Brain microvascular endothelial cell (primary cell): ENCODE results near the gene THPO.
A peak's percentile ranks its signal among the peaks of the same experiment; 100 is the strongest.

Experiments used
- DNase-seq: peaks from one replicate; pipeline ENCODE4 v3.0.0-alpha.2; 2020
- H3K27ac ChIP-seq: fragments of 250-450 bp; sonication (Bioruptor Pico); 2 replicates; pipeline ENCODE4 v1.5.1; 2020; ENCODE audit warnings: mild to moderate bottlenecking, moderate library complexity
- H3K27me3 ChIP-seq: fragments of 250-450 bp; sonication (Bioruptor Pico); replicated peaks from 2 replicates; pipeline ENCODE4 v1.5.1; 2020; ENCODE audit warnings: mild to moderate bottlenecking
- H3K36me3 ChIP-seq: fragments of 250-450 bp; sonication (Bioruptor Pico); replicated peaks from 2 replicates; pipeline ENCODE4 v1.5.1; 2020; ENCODE audit warnings: mild to moderate bottlenecking
- H3K4me3 ChIP-seq: 2 replicates; pipeline ENCODE4 v1.5.1; 2011; ENCODE audit warnings: low read depth, mild to moderate bottlenecking, control low read depth, low read length, moderate library complexity
- in situ Hi-C: cut with HindIII; loops from 2 replicates; pipeline ENCODE4 v1.10.0; 2017; ENCODE audit warnings: low sequenced_read_pairs, low pct_ligation_motif_present
- TF ChIP-seq, protein P1 (sequence below): IDR thresholded peaks from 2 replicates; pipeline ENCODE4 v1.5.1; 2011; ENCODE audit warnings: low read depth, mild to moderate bottlenecking, moderate library complexity, low read length, control low read depth, inconsistent platforms; ENCODE audit errors: missing control alignments

Gene THPO

DNA sequence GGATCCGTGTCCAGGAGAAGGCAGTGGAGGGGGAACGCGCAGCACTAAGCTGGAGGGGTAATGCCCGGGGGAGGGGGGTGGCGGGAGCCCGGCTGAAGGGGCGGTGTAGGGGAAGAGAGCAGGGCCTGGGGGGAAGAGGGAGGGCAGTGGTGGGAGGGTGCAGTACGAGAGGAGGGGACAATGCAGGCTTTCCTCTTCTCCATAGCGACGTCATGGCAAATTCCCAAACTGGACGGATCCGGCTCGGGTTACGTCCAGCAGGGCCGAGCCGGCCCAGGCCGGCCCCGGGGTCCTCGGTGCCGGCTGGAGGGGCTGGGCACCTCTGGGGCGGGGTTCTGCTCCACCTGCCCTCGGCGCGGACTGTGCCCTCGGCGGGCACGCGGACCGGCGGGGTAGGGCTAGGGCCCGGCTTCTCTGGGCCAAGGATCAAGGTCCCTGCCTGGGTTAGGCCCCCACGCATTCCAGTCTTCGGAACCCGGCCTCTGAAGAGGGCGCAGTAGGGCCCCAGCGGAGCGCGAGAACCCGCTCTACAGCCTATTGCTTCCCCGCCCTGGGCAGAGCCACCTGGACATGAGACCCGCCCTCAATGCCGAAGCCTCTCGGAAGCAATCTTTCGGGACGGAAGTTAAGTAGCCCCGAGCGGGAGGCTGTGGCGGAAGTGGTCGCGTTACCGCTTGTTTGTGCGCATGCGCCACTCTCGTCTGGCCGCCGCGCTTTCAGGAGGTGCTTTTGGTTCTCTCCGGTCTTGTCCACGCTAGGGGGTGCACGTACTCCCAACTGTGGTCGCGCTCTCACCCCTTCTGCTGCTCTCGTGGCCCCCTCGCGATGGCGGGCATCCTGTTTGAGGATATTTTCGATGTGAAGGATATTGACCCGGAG, 15.1 kb downstream of the THPO start:
- in situ Hi-C loops, result loop anchor here (25.0 kb wide), 1 partner anchor 174 kb away; no protein-coding TSS in a partner anchor
- peak; percentile 96 for DNase-seq
- H3K27me3 ChIP-seq, result no peaks in the 10 kb centered on the region
- peak overlapping the region; percentile 98 for H3K27ac ChIP-seq
- peaks cover 10% of the 10 kb centered on the region for H3K36me3 ChIP-seq
- TF ChIP-seq, protein P1, sequence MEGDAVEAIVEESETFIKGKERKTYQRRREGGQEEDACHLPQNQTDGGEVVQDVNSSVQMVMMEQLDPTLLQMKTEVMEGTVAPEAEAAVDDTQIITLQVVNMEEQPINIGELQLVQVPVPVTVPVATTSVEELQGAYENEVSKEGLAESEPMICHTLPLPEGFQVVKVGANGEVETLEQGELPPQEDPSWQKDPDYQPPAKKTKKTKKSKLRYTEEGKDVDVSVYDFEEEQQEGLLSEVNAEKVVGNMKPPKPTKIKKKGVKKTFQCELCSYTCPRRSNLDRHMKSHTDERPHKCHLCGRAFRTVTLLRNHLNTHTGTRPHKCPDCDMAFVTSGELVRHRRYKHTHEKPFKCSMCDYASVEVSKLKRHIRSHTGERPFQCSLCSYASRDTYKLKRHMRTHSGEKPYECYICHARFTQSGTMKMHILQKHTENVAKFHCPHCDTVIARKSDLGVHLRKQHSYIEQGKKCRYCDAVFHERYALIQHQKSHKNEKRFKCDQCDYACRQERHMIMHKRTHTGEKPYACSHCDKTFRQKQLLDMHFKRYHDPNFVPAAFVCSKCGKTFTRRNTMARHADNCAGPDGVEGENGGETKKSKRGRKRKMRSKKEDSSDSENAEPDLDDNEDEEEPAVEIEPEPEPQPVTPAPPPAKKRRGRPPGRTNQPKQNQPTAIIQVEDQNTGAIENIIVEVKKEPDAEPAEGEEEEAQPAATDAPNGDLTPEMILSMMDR, result peak; percentile 78
- peak overlapping the region; percentile 82 for H3K4me3 ChIP-seq

DNA sequence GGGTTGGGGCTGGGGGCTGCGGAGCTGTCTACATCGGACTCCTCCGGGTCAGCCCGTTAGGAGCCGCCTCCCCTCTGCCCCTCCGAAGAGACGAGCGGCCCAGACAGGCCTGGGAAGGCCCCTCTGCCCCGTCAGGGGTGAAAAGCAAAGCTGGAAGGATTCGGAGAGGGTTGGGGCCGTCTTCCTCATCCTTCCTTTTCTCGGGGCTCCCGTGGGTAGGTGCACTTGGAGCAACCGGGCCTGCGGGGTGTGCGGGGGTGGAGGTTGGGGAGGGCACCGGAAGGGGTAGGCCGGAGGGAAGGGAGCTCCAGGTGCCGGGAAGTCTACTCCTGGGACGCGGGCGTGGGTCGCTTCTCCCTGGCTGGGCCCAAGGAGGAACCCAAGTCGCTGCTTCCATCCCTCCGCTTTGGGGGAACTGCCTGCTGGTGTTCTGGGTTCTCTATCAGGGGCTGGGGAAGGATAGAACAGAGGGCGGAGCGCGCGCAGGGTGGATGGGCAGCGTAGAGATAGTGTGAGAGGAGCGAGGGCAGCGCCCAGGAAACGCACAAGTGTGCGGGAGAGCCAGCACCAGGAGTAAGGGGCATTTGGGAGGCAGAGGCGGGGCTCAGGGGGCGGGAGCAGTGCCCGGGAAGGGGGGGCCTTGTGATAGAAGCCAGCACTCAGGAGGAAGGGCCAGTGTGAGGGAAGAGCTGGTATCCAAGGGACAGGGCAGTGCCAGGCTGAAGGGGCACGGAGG, 15.9 kb downstream of the THPO start:
- H3K27me3 ChIP-seq, result no peaks in the 10 kb centered on the region
- H3K27ac ChIP-seq, result peak overlapping the region; percentile 98
- H3K36me3 ChIP-seq, result peaks cover 9% of the 10 kb centered on the region
- in situ Hi-C loops, result loop anchor here (25.0 kb wide), 1 partner anchor 175 kb away; no protein-coding TSS in a partner anchor
- DNase-seq, result peak; percentile 34
- TF ChIP-seq, protein P1, result no peak
- H3K4me3 ChIP-seq, result peak overlapping the region; percentile 82

DNA sequence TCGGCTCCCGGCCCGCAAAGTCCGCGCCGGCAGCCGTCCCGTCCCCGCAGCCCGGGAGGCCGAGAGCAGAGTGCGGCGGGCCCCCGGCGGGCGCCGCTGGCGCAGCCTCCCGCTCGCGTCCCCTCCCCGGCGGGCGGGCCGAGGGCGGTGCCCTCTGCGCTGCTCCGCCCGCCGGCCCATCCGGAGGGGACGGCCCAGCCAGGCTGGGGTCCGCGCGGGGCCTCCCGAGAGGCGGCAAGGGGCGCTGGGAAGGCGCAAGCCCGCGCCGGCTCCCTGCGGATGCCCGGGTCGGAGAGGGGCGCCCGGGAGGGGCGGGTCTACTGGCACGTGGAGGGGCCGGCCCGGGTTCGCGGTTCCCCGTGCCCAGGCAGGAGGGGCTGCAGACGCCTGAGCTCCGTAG, 16.5 kb downstream of the THPO start, which contains the start of the genes CLCN2 and POLR2H:
CLCN2 (minus strand) TSS at position 74 of the 400 bp plus-strand sequence. CDS start 126 bp downstream, outside the sequence.
POLR2H (plus strand) TSS at position 179 of the 400 bp plus-strand sequence. CDS start 1,783 bp downstream, outside the sequence.
- Histone ChIP-seq H3K36me3 (peaks cover 4% of the 10 kb centered on the region), H3K27ac (peak within 1 kb of the TSS; percentile 98), H3K4me3 (peak within 1 kb of the TSS; percentile 82), H3K27me3 (no peaks in the 10 kb centered on the region)
- TF ChIP-seq, protein P1, result no peak
- in situ Hi-C loops, result loop anchor here (25.0 kb wide), 1 partner anchor 176 kb away; no protein-coding TSS in a partner anchor
- DNase-seq, result no peak

DNA sequence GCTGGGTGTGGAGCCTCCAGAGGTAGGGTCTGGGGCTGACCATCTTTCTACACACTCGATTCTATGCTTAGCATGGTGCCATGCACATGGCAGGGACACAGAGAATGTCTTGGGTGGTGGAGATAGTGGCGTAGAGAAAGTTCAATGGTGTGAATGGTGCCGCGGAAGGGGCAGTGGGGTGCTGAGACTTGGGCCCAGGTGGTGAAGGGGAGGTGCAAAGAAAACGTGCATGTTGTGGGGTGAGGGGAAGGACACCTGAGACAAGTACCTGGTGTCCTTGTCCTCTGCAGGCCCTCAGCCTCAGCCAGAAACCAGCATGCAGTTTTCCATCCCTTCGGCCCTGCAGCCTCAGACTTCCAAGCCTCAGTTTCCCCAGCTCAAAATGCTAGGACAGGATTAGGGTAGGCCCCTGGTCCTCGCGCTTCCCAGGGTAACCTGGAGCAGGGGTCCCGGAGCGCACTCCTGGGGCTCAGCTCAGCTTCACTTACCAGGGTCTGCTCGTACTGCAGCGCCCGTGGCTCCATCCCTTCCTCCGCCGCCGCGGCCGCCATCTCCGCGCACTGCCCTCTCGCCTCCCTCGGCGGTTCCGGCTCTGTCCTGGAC, 17.0 kb downstream of the THPO start:
- TF ChIP-seq, protein P1, result no peak
- Histone ChIP-seq H3K27me3 (no peaks in the 10 kb centered on the region), H3K36me3 (peaks cover 1% of the 10 kb centered on the region), H3K27ac (no peak overlapping the region), H3K4me3 (peak overlapping the region; percentile 82)
- no peak for DNase-seq
- in situ Hi-C loops, result loop anchor here (25.0 kb wide), 1 partner anchor 176 kb away; no protein-coding TSS in a partner anchor

DNA sequence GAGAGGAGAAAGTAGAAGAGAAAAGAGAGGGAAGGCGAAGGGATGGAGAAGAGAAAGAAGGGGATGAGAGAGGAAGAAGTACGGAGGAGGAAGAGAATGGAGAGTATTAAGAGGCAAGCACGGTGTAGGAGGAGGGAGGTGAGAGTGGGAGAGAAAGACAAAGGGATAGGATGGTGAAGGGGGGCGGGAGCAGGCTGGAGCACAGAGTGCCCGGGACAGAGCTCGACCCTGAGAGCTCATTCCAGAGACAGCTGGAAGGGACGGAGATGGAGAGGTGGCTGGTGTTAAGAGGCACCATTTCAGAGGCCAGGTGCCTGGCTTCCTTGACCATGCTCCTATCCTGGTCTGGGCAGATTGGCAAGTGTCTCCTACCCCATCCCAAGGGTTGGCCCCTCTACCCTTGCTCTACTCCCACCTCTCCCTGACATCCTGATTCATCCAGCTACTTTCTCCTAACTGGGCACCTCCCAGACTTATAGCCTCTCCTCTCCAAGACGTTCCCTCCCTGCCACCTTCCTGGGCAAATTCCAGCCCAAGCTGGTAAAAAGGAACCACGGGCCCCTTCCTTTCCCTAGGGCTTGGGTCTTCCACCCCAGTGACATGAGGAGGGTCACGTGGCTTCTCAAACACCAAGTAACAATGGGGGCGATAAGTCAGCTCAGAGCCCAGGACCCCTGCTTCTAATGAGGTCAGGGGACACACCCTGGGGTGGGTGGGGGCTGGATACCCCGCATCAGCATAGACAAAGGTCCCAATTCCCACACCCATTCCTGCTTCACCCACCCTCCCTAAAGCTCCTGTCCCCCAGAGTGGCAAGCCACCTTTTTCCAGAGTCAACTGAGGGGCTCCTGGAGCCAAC, 17.7 kb downstream of the THPO start:
- in situ Hi-C loops, result loop anchor here (25.0 kb wide), 1 partner anchor 177 kb away; no protein-coding TSS in a partner anchor
- H3K4me3 ChIP-seq, result peak overlapping the region; percentile 82
- H3K27me3 ChIP-seq, result no peaks in the 10 kb centered on the region
- no peak overlapping the region for H3K27ac ChIP-seq
- H3K36me3 ChIP-seq, result no peaks in the 10 kb centered on the region
- DNase-seq, result no peak
- TF ChIP-seq, protein P1, result no peak
